Activated naive CD8-positive, alpha-beta T cell (primary cell): Measurements from ENCODE around the gene WDR31.
"Not testable (repeated sequence)": the region's sequence is repeated elsewhere in the genome, so short reads cannot be mapped to it uniquely, and the experiment has no call there.

Experiments
- H3K27ac Mint-ChIP-seq: one replicate; pipeline ENCODE4 v1.8.0; 2021; ENCODE audit warnings: mixed read lengths
- H3K27me3 Mint-ChIP-seq: one replicate; pipeline ENCODE4 v1.8.0; 2021; ENCODE audit warnings: mixed read lengths
- H3K36me3 Mint-ChIP-seq: one replicate; pipeline ENCODE4 v1.8.0; 2021; ENCODE audit warnings: mixed read lengths
- H3K4me1 Mint-ChIP-seq: one replicate; pipeline ENCODE4 v1.8.0; 2021; ENCODE audit warnings: low read depth, mixed read lengths
- H3K4me3 Mint-ChIP-seq: one replicate; pipeline ENCODE4 v1.8.0; 2021; ENCODE audit warnings: mild to moderate bottlenecking, mixed read lengths
- H3K9me3 Mint-ChIP-seq: one replicate; pipeline ENCODE4 v1.8.0; 2021; ENCODE audit warnings: low read depth, mixed read lengths

The WDR31 gene

DNA sequence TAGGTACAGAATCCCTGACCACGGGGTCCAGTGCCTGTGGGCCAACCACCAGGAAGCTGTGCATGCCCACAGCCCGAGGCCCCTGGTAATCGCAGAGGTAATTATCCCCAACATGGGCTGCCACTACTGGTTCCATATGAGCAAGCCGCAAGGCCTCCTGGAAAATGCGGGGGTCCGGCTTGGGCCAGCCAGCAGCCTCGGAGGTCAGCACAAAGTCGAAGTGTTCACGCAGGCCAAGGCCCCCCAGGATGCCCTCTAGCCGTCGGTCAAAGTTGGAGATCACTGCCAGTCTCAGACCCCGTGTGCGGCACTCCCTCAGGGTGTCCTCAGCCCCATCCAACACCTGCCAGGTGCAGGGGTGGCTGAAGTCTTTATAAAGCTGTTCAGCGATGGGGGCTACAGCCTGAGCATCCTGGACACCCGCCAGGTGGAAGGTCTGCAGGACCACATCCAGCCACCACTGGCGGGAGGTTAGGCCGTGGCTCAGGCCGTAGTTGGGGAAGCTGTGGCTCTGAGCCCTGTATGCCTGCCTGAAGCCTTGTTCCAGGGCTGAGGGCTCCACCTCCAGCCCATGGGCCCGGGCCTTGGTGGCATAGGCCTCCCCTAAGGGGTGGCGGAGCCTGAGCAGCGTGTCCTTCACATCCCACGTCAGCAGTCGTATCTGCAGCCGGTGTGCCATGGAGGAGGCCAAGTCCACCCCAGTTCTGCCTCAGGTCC, 33.8 kb upstream of the WDR31 start:
- Mint-ChIP-seq H3K27ac (no peak overlapping the region), H3K4me1 (peaks cover 14% of the 10 kb centered on the region), H3K4me3 (no peak overlapping the region), H3K9me3 (no peaks in the 10 kb centered on the region), H3K27me3 (no peaks in the 10 kb centered on the region), H3K36me3 (peaks cover 3% of the 10 kb centered on the region)

DNA sequence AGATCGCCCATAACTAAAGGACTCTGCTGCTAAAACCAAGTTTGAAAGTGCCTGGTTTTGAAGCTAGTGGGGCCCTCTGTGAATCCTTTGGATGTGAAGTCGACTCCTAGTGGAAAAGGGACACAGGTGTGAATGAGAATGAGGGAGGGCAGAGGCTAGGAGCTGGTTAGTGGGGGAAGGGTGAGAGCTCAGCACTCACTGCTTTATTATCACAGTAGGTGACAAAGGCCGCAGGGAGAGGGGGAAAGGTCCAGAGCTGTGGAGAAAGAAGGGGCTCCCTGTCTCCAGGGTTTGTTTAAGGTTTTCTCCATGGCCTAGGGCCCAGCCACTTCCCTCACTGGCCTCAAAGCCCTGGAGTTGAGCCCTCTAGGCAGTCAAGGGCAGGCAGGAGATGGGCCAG, 33.2 kb upstream of the WDR31 start:
- H3K4me1 Mint-ChIP-seq: peaks cover 14% of the 10 kb centered on the region
- H3K27me3 Mint-ChIP-seq: no peaks in the 10 kb centered on the region
- peak overlapping the region; percentile 41 for H3K27ac Mint-ChIP-seq
- H3K36me3 Mint-ChIP-seq: peaks cover 3% of the 10 kb centered on the region
- H3K4me3 Mint-ChIP-seq: no peak overlapping the region
- H3K9me3 Mint-ChIP-seq: no peaks in the 10 kb centered on the region

DNA sequence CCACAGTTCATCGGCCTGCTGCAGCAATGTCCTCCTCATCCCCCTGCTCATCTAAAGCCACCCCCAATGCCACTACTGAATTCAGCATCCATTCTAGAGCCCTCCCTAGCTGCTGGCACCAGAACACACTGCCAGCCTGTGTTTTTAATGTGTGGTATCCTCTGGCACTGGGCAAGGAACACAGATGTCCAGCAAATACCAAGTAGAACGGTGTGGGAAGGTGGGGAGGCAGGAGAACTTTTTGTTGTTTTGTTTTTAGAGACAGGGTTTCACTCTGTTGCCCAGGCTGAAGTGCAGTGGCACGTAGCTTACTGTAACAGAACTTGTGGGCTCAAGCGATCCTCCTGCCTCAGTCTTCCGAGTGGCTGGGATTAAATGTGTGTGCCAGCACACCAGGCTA, 32.0 kb upstream of the WDR31 start:
- H3K27ac Mint-ChIP-seq: no peak overlapping the region

DNA sequence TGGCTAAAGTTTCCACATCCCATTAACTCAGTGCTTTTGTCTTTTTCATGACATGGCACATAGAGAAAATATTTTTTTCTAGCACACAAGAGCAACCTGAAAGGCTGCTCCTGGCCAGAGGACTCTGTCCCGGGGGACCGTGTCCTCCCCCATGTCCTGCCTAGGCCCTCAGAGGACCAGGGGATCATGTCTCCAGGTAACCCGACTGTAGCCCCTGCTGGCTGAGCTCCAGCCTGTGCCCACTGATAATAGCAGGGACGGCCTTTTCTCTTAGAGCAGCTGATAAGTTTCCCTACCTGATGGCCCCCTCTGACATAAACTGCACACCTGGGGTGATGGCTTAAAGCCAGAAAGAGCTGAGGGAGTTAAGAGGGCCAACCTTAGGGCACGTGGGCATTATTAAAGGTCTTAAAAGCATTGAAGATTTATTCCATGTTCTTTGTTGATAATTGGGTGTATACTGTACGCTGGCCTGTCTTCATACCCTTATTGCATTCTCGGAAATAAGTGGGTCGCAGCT, 30.8 kb upstream of the WDR31 start:
- Mint-ChIP-seq H3K4me3 (no peak overlapping the region), H3K27ac (no peak overlapping the region), H3K4me1 (peaks cover 14% of the 10 kb centered on the region), H3K9me3 (no peaks in the 10 kb centered on the region), H3K27me3 (no peaks in the 10 kb centered on the region), H3K36me3 (peaks cover 3% of the 10 kb centered on the region)

More for the DNA sequence above, 32.0 kb upstream of the WDR31 start:
- H3K36me3 Mint-ChIP-seq: peaks cover 3% of the 10 kb centered on the region
- no peak overlapping the region for H3K4me3 Mint-ChIP-seq
- no peaks in the 10 kb centered on the region for H3K27me3 Mint-ChIP-seq
- no peaks in the 10 kb centered on the region for H3K9me3 Mint-ChIP-seq
- H3K4me1 Mint-ChIP-seq: peaks cover 14% of the 10 kb centered on the region

DNA sequence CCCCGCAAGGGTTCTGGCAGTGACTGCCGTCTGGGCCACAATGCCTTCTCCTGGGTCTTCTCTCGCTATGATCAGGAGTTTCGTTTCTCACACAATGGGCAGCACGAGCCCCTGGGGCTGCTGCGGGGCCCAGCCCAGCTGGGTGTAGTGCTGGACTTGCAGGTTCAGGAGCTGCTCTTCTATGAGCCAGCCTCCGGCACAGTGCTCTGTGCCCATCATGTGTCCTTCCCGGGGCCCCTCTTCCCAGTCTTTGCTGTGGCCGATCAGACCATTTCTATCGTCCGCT, 29.7 kb upstream of the WDR31 start:
- Mint-ChIP-seq H3K9me3 (no peaks in the 10 kb centered on the region), H3K27me3 (no peaks in the 10 kb centered on the region), H3K36me3 (peaks cover 3% of the 10 kb centered on the region), H3K4me3 (no peak overlapping the region), H3K27ac (no peak overlapping the region), H3K4me1 (peaks cover 4% of the 10 kb centered on the region)

DNA sequence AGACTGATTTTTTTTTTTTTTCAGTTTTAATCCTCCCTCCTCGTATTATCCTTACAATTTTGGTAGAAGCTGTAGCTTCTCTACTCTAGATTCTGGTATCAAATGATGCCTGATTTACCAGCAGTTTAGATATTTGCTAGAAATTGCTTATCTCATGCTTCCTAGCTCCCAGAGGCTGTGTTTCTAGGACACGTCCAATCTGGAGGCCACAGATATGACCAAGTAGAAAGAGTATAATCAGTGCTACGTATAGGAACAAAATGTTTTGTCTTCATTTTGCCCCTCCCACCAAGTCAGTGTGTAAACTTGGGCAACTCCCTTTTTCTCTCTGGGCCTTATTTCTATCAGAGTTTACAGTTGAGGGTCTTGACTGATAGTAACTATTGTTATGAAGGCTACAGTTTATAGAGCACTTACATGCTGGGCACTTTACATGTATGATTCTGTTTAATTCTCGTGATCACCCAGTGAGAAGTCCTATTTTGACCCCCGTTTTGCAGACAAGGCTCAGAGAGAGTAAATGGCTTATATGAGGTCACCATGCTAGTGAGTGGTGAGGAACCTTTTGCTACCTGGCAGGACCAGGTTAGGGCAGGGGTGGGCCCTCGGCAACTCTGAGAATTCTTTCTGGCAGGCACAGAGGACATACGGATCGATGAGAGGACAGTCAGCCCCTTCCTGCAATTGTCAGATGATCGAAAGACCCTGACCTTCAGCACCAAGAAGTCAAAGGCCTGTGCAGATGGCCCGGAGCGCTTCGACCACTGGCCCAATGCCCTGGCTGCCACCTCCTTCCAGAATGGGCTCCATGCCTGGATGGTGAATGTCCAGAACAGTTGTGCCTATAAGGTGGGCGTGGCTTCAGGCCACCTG, 29.1 kb upstream of the WDR31 start:
- Mint-ChIP-seq H3K4me3 (no peak overlapping the region), H3K36me3 (no peaks in the 10 kb centered on the region), H3K4me1 (no peaks in the 10 kb centered on the region), H3K27ac (no peak overlapping the region), H3K9me3 (no peaks in the 10 kb centered on the region), H3K27me3 (no peaks in the 10 kb centered on the region)

DNA sequence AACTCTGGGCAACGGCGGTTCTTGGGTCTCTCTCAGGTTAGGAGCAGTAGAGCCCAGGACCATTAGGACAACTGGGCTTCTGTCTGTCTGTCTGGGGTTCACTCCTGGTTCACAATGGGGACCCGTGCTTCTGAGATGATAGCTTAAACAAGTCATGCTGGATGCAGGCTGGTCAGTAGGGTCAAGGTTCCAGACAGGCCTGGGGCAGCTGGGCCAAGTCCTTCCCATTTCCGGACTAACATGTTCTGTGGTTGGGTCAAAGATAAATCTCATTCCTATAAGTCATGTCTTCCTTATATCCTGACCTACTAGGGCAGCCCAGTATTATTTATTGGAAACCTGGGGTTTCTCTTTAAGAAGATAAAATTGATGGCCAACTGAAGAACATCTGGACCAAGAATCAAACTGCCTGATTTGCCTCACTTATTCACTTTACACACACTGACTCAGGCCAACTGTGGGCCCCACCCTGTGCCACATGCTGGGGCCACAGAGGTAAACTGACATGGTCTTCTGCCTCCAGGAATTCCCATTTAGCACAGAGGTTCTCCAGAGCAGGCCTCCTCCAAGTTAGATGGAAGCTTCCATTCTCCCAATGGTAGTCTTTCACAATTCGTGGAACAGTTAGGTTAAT, 28.4 kb upstream of the WDR31 start:
- no peaks in the 10 kb centered on the region for H3K4me1 Mint-ChIP-seq
- no peak overlapping the region for H3K4me3 Mint-ChIP-seq
- no peak overlapping the region for H3K27ac Mint-ChIP-seq
- H3K9me3 Mint-ChIP-seq: no peaks in the 10 kb centered on the region
- no peaks in the 10 kb centered on the region for H3K36me3 Mint-ChIP-seq
- H3K27me3 Mint-ChIP-seq: no peaks in the 10 kb centered on the region

DNA sequence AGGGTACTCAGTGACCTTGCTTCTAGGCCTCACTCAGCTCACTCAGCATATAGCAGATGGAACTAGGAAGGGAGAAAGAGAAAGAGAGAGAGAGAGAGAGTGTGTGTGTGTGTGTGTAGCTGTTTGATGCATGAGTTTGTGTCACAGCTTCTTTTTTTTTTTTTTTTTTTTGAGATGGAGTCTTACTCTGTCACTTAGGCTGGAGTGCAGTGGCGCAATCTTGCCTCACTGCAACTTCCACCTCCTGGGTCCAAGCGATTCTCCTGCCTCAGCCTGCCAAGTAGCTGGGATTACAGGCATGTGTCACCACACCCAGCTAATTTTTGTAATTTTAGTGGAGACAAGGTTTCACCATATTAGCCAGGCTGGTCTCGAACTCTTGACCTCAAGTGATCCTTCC, 25.6 kb upstream of the WDR31 start:
- not testable (repeated sequence) for H3K4me3 Mint-ChIP-seq, H3K27me3 Mint-ChIP-seq, H3K4me1 Mint-ChIP-seq, H3K27ac Mint-ChIP-seq, H3K9me3 Mint-ChIP-seq, H3K36me3 Mint-ChIP-seq

DNA sequence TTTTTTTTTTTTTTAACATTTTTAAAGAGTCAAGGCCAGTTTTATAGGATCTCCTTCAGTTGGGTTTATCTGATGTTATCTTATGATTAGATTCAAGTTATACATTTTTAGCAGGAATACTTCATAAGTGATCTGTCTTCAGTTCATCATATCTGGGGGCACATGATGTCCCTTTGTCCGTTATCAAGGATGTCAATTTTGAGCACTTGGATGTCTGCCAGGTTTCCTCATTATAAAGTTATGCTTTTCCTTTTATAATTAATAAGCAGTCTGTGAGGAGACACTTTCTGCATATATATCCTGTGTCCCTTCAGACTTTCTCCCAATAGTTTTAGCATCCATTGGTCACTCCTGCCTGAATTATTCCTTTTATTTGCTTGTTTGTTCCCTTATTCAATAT, 24.9 kb upstream of the WDR31 start:
- no peak overlapping the region for H3K4me3 Mint-ChIP-seq
- H3K4me1 Mint-ChIP-seq: peaks cover 4% of the 10 kb centered on the region

DNA sequence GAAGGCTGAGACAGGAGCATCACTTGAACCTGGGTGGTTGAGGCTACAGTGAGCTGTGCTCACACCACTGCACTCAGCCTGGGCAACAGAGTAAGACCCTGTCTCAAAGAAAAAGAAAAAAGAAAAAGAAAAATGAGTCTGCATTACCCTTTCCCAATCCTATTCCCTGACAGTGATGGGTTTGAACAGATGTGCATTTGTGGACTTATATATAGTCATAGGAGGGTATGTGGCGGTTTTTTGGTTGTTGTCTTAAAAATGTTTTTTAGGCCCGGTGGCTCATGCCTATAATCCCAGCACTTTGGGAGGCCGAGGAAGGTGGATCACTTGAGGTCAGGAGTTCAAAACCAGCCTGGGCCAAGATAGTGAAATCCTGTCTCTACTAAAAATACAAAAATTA, 23.3 kb upstream of the WDR31 start:
- no peak overlapping the region for H3K27ac Mint-ChIP-seq
- no peaks in the 10 kb centered on the region for H3K9me3 Mint-ChIP-seq
- peaks cover 4% of the 10 kb centered on the region for H3K4me1 Mint-ChIP-seq
- no peaks in the 10 kb centered on the region for H3K36me3 Mint-ChIP-seq
- H3K4me3 Mint-ChIP-seq: no peak overlapping the region
- H3K27me3 Mint-ChIP-seq: no peaks in the 10 kb centered on the region

More for the DNA sequence above, 24.9 kb upstream of the WDR31 start:
- no peak overlapping the region for H3K27ac Mint-ChIP-seq
- H3K36me3 Mint-ChIP-seq: no peaks in the 10 kb centered on the region
- no peaks in the 10 kb centered on the region for H3K9me3 Mint-ChIP-seq
- H3K27me3 Mint-ChIP-seq: no peaks in the 10 kb centered on the region

DNA sequence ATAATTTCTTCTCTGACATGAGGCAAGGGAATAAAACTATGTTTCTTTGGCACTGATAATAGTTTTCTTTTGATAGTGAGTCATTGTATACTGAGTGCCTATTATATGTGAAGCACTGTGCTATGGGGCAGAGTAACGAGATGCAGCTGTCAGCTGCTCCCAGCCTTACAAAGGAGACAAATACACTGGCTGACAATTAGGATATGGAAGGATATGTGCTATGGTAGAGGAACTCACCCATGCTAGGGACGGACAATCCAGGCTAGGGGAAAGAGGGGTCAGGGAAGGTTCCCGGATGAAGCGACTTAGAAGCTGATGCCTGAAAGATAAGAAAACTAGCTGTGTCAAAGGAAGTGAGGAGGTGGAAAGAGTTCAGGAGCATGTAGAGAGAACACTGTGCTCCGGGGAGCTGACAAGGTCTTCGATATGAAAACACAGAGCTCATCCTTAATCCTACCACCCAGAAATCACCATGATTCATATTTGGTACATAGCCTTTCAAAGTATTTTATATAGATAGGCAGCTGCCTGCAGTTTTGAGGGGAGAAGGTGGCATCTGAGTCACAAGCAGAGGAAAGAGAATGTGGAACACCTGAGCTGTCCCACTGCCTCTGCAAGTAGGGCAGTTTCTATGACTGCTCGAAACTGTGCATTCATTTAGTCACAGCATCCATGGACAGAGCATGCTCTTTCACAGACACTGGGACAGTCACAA, 21.4 kb upstream of the WDR31 start:
- no peaks in the 10 kb centered on the region for H3K36me3 Mint-ChIP-seq
- H3K27ac Mint-ChIP-seq: no peak overlapping the region
- H3K9me3 Mint-ChIP-seq: no peaks in the 10 kb centered on the region
- H3K27me3 Mint-ChIP-seq: peaks cover 1% of the 10 kb centered on the region
- peaks cover 4% of the 10 kb centered on the region for H3K4me1 Mint-ChIP-seq
- H3K4me3 Mint-ChIP-seq: no peak overlapping the region

DNA sequence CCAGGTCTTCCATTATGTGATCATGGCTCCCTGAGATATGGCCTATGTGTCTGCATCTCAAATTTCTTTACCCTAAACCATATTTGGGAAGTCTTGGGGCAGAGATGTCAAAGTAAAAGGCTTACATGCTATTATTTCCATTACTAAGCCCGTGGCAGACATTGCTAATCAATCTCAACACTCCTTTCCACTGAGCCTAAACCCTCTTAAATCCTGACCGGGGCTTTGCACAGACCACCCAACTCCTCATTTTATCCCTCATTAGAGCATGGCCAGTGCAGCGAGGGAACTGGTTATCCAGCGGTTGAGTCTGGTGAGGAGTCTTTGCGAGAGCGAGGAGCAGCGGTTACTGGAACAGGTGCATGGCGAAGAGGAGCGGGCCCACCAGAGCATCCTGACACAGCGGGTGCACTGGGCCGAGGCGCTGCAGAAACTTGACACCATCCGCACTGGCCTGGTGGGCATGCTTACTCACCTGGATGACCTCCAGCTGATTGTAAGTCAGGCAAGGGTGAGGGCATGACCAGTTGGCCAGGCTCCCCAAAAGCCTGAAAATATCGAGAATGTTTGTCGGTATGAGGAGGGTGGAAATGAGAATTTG, 20.3 kb upstream of the WDR31 start:
- no peak overlapping the region for H3K27ac Mint-ChIP-seq
- no peaks in the 10 kb centered on the region for H3K36me3 Mint-ChIP-seq
- H3K4me1 Mint-ChIP-seq: peaks cover 4% of the 10 kb centered on the region
- H3K4me3 Mint-ChIP-seq: no peak overlapping the region
- H3K27me3 Mint-ChIP-seq: peaks cover 1% of the 10 kb centered on the region
- H3K9me3 Mint-ChIP-seq: no peaks in the 10 kb centered on the region

DNA sequence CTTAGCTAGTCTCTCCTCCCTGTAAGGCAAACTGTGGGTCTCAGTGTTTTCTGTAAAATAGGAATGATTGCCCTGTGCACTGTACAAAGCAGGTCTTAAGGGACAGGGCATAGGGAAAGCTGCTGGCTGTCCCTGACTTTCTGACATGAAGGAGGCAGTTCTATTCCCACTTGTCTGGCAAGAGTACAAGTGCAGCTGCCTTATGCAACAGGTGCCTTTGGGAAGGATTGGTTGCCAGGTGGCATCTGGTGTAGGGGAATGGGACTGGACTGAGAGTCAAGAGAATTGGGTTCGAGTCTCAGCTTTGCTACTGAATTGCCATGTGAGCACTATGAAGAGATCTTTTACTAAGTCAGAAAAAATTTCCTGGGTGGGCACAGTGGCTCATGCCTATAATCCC, 19.3 kb upstream of the WDR31 start:
- Mint-ChIP-seq H3K4me3 (no peak overlapping the region), H3K9me3 (no peaks in the 10 kb centered on the region), H3K27me3 (peaks cover 1% of the 10 kb centered on the region), H3K4me1 (peaks cover 4% of the 10 kb centered on the region), H3K36me3 (no peaks in the 10 kb centered on the region), H3K27ac (no peak overlapping the region)

DNA sequence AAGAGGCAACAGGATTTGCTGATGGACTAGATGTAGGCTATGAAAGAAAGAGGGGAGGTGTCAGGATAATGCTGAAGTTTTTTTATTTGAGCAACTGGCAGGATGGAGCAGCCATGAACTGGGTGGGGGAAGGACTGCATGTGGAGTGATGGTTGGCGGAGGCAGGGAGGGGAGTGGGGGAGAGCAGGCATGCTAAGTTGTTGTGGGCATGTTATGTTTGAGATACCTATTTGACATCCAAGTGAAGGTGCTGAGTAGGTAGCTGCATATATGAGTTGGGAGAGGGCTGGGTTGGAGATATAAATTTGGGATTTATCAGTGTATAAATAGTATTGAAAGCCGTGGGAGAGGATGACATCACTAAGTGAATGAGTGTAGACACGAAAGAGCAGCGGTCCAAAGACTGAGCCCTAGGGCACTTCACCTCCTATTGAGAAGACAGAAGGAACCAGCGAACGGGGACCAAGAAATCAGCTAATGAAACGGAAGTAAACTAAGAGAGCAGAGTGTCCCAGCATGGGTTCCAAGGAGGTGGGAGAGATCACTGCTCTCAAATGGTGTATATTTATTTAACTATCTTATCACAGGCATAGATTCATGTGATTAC, 16.7 kb upstream of the WDR31 start:
- Mint-ChIP-seq H3K4me3 (no peak overlapping the region), H3K36me3 (no peaks in the 10 kb centered on the region), H3K27me3 (peaks cover 10% of the 10 kb centered on the region), H3K4me1 (peaks cover 3% of the 10 kb centered on the region), H3K27ac (no peak overlapping the region), H3K9me3 (no peaks in the 10 kb centered on the region)
